Ecto neural progenitor cell (in vitro differentiated cells): ENCODE results near the gene PIGK.
"Not testable (repeated sequence)": the region's sequence is repeated elsewhere in the genome, so short reads cannot be mapped to it uniquely, and the experiment has no call there.

Experiments used
- DNase-seq: peaks from one replicate; pipeline ENCODE4 v3.0.0-alpha.2; 2018; ENCODE audit warnings: low spot score

PIGK gene

DNA sequence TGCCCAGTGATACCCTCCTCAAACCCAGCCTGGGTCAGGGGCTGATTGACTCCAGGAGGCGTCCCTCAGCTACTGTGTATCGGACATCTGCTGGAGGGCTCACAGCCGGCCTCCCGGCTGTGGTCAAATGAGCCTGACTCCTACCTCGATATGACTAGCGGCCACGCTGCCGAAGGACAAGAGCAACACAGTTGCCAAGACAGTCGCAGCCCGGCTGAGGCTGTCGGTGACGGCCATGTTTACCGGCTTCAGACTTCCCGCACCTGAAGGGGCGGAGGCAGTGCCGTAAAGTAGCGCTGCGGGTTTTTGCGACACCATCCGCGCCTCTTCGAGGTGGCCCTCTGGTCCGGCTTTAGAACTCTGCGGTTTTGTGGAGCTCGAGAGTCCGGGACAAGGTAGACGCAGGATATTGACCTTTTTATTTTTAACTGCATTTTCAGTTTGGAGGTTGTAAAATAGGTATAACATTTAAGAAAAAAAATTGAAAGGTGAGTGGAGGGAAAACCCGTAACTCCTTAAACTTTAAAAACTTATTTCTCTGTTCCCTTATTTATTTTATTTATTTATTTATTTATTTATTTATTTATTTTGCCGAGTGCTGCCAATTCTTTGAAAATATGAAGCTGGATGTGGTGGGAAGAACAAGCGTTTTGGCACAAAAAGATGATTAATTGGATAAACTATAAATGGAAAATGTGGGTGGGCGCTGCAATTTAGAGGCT, at the start of gene PIGK:
Gene PIGK, minus strand, starts transcription at position 265 of the 722 bp plus-strand sequence. Its CDS starts 28 bp downstream, at position 237.
- peak; percentile 93 for DNase-seq

DNA sequence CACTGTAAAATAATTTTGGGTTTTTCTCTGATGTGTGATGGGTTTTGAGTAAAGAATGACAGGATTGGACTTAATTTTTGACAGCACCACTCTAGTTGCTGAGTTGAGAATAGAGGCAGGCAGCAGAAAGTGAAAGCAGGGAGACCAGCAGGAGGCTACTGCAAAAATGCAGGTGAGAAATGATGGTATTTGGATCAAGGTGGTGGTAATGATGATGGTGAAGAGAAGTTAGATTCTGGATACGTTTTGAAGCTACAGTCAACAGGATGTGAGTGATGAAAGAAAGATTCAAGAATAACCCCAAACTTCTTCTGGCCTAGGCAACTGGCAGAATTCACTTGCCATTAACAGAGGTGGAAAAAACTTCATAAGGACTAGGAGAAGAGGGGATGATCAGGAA, 47.8 kb upstream of the PIGK start:
- no peak for DNase-seq

DNA sequence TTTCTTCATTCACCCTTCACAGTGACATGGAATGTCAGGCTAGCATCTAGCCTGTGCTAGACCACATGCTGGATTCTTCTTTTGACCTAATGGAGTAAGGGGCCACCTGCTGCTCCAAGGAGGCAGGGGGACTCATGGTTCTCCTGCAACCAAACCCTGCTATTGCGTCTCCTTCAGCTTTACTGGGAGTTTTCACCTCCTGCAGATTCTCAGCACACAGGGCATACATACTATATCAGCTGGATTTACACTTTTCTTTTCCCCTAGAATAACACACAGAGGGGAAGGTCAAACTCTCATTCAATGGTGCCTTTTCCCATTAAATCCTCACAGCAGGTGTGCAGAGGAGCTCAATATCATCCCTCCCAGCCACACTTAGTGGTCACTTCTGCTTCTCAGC, 46.0 kb upstream of the PIGK start:
- no peak for DNase-seq

DNA sequence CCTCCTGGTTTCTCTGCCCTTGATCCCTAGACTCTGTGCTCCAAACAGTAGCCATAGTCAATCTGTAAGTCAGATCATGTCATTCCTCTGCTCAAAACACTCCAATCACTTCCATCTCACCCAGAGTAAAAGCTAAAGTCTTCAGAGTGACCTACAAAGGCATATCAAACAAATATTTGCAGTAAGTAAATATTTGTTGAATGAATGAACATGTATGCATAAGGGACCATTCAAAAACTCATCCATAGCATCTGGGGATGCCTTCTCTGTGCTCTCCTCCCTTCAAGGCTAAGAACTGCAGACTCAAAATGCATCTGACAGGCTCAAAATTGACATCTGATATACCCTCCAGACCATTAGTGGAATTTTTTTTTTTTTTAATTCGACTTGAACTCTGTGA, 44.5 kb upstream of the PIGK start:
- DNase-seq, result no peak

DNA sequence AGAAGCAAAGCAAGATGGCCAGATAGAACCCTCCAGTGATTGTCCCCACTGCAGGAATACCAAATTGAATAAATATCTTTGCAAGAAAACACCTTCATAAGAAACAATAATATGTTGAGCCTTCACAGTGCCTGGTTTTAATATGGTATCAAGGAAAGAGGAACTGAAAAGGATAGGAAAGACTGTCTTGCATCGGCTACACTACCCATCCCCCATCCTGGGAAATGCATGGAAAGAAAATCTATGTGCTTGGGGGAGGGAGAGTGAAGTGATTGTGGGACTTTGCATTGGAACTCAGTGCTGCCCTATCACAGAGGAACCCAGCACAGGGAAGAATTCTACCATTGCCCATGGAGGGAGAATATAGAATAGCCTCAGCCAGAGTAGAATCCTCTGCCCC, 34.0 kb upstream of the PIGK start:
- no peak for DNase-seq

DNA sequence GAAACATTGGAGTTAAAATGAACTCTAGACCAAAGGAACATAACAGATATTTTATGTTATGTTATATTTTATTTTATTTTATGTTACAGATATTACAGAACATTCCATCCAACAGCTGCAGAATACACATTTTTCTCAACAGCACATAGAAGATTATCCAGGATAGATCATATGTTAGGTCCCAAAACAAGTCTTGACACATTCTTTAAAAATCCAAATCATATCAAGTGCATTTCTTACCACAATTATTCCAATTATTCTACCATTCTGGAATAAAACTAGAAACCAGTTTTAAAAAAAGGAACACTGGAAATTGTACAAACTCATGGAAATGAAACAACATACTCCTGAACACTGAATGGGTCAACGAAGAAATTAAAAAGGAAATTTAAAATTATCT, 30.9 kb upstream of the PIGK start:
- no peak for DNase-seq

DNA sequence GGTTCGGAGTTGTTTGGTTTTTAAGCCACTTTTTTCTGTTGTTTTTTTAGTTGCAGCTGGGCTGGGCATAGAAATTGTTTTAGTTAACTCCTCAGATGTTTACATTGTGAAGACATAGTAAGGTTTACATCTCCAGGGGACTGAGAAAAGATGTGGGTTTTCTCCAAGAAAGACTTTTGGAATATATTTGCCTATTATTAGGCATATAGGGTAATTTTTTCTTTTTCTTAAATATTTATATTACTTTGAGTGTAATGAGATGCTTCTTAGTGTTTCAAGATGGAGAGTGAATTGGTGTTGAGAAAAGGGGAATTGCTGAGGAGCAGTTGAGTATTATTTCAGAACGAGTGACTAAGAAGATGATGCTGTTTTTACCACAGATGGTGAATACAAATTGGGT, 26.6 kb upstream of the PIGK start:
- DNase-seq, result no peak

DNA sequence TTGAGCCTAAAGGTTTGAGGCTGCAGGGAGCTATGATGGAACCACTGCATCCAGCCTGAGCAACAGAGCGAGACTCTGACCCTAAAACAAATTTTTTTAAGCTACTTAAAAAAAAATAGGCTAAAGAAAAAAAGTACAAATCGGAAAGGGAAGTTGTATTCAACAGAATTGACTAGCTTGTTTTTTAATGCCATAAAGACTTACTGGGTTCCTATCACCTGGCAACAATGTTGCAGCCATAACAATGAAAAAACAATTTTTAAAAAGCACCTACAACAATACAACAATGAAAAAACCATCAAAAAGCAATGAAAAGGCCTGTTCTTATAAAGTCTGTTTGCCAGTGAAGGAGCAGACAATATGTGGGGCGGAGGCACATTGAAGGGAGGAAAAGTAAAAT, 20.1 kb upstream of the PIGK start:
- no peak for DNase-seq

DNA sequence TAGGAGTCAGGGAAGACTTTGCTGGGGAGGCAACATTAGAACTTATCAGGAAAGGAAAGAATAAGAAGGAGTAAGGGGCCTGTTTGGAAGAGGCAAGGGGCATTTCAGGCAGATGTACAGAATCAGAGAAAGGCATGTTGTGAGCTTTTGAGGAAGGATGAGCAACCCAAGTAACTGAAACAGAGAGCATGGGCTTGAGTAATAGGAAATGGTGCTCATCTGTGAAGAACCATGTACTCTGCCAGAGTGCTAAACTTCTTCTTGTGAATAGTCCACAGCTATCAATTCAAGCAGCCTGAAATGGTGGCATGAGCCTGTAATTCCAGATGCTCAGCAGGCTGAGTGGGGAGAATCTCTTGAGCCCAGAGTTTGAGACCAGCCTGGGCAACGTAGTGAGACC, 19.2 kb upstream of the PIGK start:
- no peak for DNase-seq

DNA sequence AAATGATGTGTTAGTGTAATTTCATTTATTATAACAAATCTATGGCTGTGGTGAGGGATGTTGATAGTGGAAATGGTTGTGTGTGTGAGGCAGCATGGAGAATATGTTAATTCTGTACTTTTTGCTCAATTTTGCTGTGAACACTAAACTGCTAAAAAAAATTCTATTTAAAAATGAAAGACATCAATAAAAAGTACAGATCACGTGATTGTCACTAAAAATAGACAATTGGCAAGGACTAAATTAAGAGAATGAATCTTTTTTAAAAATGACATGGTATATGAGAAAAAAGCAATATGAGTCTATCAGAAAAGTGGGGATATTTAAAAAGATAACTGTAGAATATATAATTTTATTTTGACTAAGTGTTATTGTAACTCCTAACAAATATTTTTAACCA, 15.7 kb upstream of the PIGK start:
- DNase-seq, result no peak

DNA sequence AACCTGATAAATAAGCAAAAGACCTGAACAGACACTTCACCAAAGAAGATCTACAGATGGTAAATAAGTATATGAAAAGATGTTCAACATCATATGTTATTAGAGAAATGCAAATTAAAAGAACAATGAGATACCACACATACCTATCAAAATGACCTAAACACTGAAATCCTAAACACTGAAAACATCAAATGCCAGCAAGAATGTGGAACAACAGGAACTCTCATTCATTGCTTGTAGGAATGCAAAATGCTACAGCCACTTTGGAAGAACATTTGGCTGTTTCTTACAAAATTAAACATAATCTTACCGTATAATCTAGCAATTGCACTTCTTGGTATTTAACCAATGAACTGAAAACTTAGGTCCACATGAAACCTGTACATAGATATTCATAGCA, 14.9 kb upstream of the PIGK start:
- no peak for DNase-seq

DNA sequence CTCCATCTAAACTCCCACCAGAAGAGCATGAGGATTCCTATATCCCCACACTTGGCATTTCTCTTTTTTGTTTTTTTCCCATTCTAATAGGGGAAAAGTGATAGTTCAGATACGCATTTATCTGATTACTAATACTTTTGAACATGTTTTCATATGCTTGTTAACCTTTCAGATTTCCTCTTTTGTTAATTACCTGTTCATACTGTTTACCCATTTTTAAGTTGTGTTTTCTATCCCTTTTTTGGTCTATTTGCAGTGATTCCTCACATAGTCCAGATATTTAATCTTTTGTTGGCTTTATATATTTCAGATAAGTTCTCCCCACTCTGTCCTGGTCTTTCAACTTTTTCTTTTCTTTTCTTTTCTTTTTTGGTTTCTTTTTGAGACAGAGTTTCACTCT, 13.6 kb upstream of the PIGK start:
- DNase-seq, result no peak

DNA sequence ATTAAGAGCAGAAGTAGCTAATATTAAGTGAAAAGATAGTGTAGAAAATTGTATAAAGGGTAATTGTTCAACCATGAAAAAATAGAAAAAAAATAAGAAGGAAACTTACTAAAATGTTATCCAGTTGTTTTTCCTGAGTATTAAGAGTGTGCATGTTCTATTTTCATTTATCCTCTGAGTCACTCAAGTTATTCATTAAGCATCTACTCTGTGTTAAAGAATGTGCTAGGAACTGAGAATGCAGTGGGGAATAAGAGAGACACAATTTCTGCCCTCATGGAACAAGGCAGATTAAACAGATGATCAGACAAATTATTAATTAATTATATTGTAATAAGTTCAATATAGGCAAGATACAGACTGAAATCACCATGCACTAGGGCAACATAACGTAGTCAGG, 10.8 kb upstream of the PIGK start:
- no peak for DNase-seq

DNA sequence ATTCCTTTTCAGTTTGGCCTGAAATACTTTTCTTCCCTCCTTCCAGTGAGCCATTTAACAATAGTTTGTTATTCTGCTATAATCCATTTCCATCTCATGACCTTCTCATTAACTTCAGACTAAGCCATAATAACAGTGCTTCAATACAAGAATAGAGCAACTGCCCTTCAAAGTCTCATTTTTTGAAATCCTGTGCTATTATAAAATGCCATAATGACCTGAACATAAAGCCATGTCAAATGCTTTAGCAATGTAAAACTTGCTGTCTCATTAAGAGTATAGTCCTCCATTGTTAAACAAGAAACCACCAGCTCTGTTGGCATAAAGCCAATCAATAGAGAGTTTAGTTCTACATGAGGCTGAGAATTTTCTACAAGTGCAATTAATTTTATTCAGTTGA, 9.6 kb upstream of the PIGK start:
- DNase-seq, result no peak

DNA sequence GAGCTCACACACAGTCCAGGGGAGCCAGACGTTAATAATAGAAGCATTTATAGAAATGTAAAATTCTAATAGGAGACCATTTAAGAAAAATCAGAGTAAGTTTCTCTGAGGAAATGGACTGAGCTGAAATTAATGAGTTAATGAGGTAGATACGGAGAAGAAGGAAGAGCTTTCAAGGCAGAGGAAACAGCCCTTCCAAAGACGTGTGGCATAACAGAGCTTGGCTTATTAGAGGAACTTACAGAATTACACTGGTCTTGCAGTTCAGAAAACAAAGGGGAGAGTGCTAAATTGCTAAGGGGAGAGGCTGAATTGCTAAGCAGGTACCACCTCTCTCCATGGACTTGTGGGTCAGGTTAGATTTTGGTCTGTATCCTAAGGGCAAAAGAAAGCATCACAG, 8.2 kb upstream of the PIGK start:
- DNase-seq, result no peak

DNA sequence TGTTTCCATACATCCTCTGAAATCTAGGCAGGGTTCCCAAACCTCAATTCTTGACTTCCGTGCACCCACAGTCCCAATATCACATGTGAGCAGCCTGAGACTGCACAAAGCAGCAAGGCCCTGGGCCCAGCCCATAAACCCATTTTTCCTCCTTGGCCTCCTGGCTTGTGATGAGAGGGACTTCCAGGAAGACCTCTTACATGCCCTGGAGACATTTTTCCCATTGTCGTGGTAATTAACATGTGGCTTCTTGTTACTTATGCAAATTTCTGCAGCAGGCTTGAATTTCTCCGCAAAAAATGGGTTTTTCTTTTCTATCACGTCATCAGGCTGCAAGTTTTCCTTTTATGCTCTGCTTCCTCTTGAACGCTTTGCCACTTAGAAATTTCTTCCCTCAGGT, 3.3 kb upstream of the PIGK start:
- no peak for DNase-seq

DNA sequence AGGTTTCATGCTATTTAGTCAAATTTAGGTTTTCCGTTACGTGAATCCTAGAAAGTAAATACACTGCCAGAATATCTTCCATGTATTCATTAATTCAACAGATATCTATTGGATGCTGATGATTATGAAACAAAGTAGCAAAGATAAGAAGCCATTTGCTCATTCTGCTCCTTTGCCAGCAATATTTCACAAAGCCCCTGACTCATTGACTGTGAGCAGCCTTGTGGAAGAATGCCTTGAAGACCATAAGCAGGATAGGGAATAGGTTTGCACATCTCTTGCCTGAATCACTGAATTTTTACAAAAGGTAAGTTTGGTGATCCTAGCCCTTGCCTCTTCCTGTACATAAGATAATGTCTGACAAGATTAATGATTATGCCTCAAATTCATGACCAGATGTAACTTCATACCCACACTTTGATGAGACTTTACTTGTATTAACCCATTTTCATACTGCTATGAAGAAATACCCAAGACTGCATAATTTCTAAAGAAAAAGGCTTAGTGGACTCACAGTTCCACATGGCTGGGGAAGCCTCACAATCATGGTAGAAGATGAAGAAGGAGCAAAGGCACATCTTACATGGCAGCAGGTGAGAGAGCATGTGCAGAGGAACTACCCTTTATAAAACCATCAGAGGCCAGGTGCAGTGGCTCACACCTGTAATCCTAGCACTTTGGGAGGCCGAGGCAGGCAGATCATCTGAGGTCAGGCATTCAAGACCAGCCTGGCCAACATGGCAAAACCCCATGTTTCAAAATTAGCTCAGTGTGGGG, 1.6 kb upstream of the PIGK start:
- no peak for DNase-seq

DNA sequence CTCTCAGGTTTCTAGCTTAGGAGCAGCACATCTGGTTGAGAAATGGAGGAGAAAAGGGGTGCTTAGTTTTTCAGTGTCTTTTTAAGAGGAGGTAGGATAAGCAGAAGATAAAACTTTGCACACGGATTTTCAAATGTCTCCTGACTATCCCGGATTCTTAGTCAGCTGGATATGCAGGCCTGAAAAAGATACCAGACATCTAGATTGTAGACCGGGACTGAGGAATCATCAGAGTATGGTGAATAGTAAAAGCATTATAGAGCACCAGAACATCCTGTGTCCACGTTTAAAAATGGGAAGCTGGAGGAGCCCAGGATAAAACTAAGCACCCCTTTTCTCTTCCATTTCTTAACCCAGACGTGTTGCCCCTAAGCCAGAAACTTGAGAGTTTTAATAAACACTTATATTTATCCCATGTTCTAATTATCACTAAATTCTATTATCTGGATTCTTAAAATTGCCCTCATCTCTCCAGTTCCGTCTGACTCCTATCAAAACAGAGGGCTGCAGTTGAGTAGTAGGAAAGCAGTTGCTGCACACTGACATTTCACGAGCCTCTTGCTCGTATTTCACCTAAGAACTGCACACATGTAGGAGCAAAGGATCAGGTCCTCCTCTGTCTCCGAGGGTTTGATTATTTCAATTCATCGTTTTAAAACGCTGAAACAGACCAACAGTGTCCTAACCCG, 609 bp downstream of the PIGK start:
- no peak for DNase-seq

DNA sequence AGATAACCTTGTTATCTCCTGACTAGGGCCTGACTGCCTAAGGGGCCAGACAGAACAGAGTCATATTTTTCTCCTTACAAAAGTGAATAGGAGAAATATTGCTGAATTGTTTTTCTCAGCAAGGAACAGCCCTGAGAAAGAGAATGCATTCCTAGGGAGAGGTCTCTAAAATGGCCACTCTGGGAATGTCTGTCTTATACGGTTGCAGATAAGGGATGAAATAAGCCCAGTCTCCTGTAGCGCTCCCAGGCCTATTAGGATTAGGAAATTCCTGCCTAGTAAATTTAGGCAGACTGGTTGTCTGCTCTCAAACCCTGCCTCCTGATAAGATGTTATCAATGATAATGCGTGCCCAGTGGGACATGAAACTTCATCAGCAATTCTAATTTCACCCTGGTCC, 15.2 kb downstream of the PIGK start:
- not testable (repeated sequence) for DNase-seq

DNA sequence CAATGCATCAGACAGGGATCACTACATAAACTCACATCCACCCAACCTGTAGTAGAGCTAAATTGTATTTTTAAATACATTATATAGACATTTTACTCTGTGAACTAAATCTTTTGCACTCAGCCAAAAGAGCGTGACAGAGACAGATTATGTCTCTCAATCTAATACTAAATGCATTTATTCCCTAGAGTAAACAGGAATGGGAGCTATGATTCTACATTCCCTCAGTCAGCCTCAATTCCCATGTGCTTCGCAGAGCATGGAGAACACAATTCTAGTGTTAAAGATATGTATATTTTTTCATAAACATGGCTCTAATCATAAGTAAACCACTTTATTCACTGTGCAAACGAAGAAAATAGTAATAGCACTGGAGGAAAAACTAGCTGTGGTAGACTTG, 16.5 kb downstream of the PIGK start:
- DNase-seq, result no peak

DNA sequence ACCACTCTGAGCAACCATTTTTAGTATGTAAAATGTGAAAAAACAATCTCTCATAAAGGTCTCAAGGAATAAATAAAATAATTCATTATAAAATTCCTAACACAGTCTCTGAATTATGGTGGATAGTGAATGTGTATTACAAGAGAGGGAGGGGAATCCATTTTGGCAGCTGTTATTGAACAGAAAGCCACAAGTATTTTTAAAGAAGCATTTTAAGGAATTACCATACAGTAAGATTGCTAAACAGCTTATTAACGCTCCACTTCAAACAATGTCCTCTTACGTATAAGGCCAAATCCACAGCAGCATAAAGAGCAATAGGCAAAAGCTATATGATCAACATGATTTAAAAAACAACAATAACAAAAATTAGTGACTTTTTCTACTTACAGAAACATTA, 18.4 kb downstream of the PIGK start:
- DNase-seq, result no peak

DNA sequence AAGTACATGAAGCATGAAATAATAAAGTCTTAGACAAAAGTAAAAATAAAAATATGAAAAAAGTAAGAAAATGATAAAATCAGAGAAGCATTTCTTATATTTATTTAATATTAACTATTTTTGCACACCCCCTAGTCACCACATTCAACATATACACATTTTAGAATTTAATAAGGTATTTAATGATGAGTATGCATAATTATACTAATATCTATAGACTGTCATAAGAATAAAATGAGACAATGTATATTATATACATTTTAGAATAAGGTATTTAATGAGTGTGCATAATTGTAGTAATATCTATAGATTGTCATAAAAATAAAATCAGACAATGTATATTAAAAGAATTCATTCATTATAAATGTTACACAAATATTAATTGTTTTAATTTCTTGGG, 18.9 kb downstream of the PIGK start:
- no peak for DNase-seq

DNA sequence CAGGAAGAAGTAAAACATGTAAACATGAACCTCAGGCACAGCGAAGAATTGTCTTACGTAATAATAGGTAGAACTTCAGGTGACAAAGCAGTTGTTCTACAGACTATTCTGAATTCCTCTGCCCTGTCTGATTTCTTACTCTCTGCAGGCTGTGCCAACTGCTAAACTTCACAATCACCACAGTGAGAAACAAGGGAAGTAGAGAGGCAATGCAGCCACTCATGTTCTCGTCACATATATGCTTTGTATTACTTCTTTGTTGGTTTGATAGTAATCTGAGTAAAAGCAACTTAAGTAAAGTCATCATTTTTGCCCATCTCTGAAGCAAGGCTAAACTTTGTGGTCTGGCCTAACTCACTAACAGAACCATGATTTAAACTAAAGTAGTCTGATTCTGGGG, 21.9 kb downstream of the PIGK start:
- DNase-seq, result no peak
